ENCODE measurements around the gene S1PR1. TPM values are rescaled to one million over a fixed set of nuclear protein-coding genes. Genes with fewer than 3 reads are reported as not detected.

The S1PR1 gene
- total RNA-seq, 5 donors from 2014 or later (not counting 1 experiment from before 2014, with no cell fraction given), result 178 to 368 (median 354) TPM

DNA sequence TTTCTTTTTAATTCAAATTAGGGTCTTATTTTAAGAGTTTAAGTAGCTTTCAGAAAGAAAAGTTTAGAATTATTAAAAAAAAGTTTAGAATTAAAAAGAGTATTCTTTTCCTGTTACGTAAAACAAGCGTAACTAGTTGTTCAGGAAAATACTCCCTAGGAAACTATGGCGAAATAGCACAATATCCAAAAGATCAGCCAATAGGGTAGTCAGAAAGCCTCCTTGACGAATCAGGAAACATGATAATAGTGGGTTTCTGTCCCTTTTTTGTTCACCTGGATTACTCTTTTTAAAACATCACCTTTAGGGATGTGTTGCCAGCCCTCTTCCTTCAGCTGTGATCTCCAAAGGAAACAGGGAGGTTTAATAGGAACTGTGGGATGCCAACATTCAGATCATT lies 25.2 kb downstream of the S1PR1 start:
- no peak for DNase-seq
- Histone ChIP-seq H3K36me3 (ENCODE audit: control insufficient read depth in 2 of 2, extremely low read depth in 1 of 2, insufficient read depth in 1 of 2, low read length in 1 of 2) (no peaks in the 10 kb centered on the region), H3K4me3 (ENCODE audit: control insufficient read depth in 1 of 2, extremely low read depth in 1 of 2, low read length in 1 of 2) (no peak overlapping the region), H3K4me1 (ENCODE audit: control insufficient read depth in 1 of 2, extremely low read depth in 1 of 2, insufficient read depth in 2 of 2, low read length in 2 of 2) (peaks cover 69 to 72% of the 10 kb centered on the region in 2 experiments), H3K9me3 (no peaks in the 10 kb centered on the region), H3K27me3 (replicated peaks in 1 of 2; ENCODE audit: control insufficient read depth in 2 of 2, extremely low read depth in 1 of 2, insufficient read depth in 2 of 2, low read length in 1 of 2) (no peaks in the 10 kb centered on the region), H3K27ac (ENCODE audit: low read length) (peak overlapping the region; percentile 59)
- no peak for ATAC-seq (replicated peaks in 1 of 4)
- POLR2A ChIA-PET, result interaction anchor here (0.7 to 1.0 kb wide), 4 partner anchors 16 to 828 kb away, joined by 3 to 4 read pairs (median 3); no protein-coding TSS in a partner anchor
- Mint-ChIP-seq H3K4me3 (peak overlapping the region in 2 of 3 donors; percentile 63 to 69), H3K4me1 (peaks cover 89 to 93% (median 90%) of the 10 kb centered on the region in 3 donors), H3K27me3 (no peaks in the 10 kb centered on the region), H3K36me3 (no peaks in the 10 kb centered on the region), H3K27ac (peak overlapping the region; percentile 89 to 92), H3K9me3 (no peaks in the 10 kb centered on the region)
- CTCF ChIA-PET, result interaction anchor here (0.5 to 1.2 kb wide), 4 partner anchors 11 to 27 kb away, joined by 3 to 5 read pairs (median 4); no protein-coding TSS in a partner anchor
- 94% methylated on average over 3 of the region's 4 CpGs for WGBS (ENCODE audit: insufficient coverage)

GRCh38 chr1:101262630-101263348 lies 26.0 kb downstream of the S1PR1 start:
- ATAC-seq (replicated peaks in 1 of 4) (peak; percentile 56 to 81 (median 57)), DNase-seq (peak in 10 of 35 experiments; percentile 9 to 62 (median 22))
- Mint-ChIP-seq H3K27ac (peak overlapping the region; percentile 89 to 92), H3K4me3 (peak overlapping the region; percentile 61 to 69 (median 63)), H3K27me3 (no peaks in the 10 kb centered on the region), H3K36me3 (no peaks in the 10 kb centered on the region), H3K9me3 (peaks cover 0 to 4% (median 0%) of the 10 kb centered on the region in 3 donors), H3K4me1 (peaks cover 89 to 93% (median 90%) of the 10 kb centered on the region in 3 donors)
- no peaks in the 10 kb centered on the region for H3K27me3 ChIP-seq (replicated peaks in 1 of 2; ENCODE audit: control insufficient read depth in 2 of 2, extremely low read depth in 1 of 2, insufficient read depth in 2 of 2, low read length in 1 of 2)
- H3K9me3 ChIP-seq, result no peaks in the 10 kb centered on the region
- ChIA-PET POLR2A (interaction anchor here (0.8 to 1.4 kb wide), 3 partner anchors 10 to 47 kb away, joined by 3 to 8 read pairs (median 3); no protein-coding TSS in a partner anchor), CTCF (interaction anchor here (0.6 to 1.5 kb wide), 11 partner anchors 12 to 824 kb away, joined by 3 to 6 read pairs (median 3); no protein-coding TSS in a partner anchor)
- H3K4me1 ChIP-seq (ENCODE audit: control insufficient read depth in 1 of 2, extremely low read depth in 1 of 2, insufficient read depth in 2 of 2, low read length in 2 of 2), result peaks cover 67 to 70% of the 10 kb centered on the region in 2 experiments
- H3K36me3 ChIP-seq (ENCODE audit: control insufficient read depth in 2 of 2, extremely low read depth in 1 of 2, insufficient read depth in 1 of 2, low read length in 1 of 2), result no peaks in the 10 kb centered on the region
- no peak overlapping the region for H3K4me3 ChIP-seq (ENCODE audit: control insufficient read depth in 1 of 2, extremely low read depth in 1 of 2, low read length in 1 of 2)
- H3K27ac ChIP-seq (ENCODE audit: low read length), result peak overlapping the region; percentile 59
- WGBS (ENCODE audit: insufficient coverage), result 0% methylated on average over 2 of the region's 6 CpGs

GRCh38 chr1:101264697-101265096 lies 27.9 kb downstream of the S1PR1 start:
- H3K4me1 ChIP-seq (ENCODE audit: control insufficient read depth in 1 of 2, extremely low read depth in 1 of 2, insufficient read depth in 2 of 2, low read length in 2 of 2), result peaks cover 59 to 62% of the 10 kb centered on the region in 2 experiments
- Mint-ChIP-seq H3K27ac (peak overlapping the region; percentile 83 to 97), H3K9me3 (peaks cover 0 to 7% (median 0%) of the 10 kb centered on the region in 3 donors), H3K27me3 (no peaks in the 10 kb centered on the region), H3K36me3 (peaks cover 6% of the 10 kb centered on the region), H3K4me1 (peaks cover 80 to 85% (median 84%) of the 10 kb centered on the region in 3 donors), H3K4me3 (peak overlapping the region; percentile 57 to 69 (median 66))
- no CpG with 5 or more reads among the region's 2 CpGs for WGBS (ENCODE audit: insufficient coverage)
- H3K36me3 ChIP-seq (ENCODE audit: control insufficient read depth in 2 of 2, extremely low read depth in 1 of 2, insufficient read depth in 1 of 2, low read length in 1 of 2), result no peaks in the 10 kb centered on the region
- H3K27ac ChIP-seq (ENCODE audit: low read length), result peak overlapping the region; percentile 43
- ChIA-PET CTCF (interaction anchor here in 1 of 2 donors (1.0 kb wide), 1 partner anchor 24 kb away, joined by 5 read pairs; no protein-coding TSS in a partner anchor), POLR2A (interaction anchor here in 1 of 2 donors (0.5 kb wide), 1 partner anchor 26 kb away, joined by 7 read pairs; no protein-coding TSS in a partner anchor)
- ATAC-seq (replicated peaks in 1 of 4) (peak; percentile 76 to 88 (median 84)), DNase-seq (peak in 5 of 35 experiments; percentile 5 to 54 (median 19))
- no peaks in the 10 kb centered on the region for H3K27me3 ChIP-seq (replicated peaks in 1 of 2; ENCODE audit: control insufficient read depth in 2 of 2, extremely low read depth in 1 of 2, insufficient read depth in 2 of 2, low read length in 1 of 2)
- H3K4me3 ChIP-seq (ENCODE audit: control insufficient read depth in 1 of 2, extremely low read depth in 1 of 2, low read length in 1 of 2), result no peak overlapping the region
- H3K9me3 ChIP-seq, result no peaks in the 10 kb centered on the region

GRCh38 chr1:101265684-101266083 lies 28.9 kb downstream of the S1PR1 start:
- ATAC-seq (replicated peaks in 1 of 4), result no peak
- H3K4me3 ChIP-seq (ENCODE audit: control insufficient read depth in 1 of 2, extremely low read depth in 1 of 2, low read length in 1 of 2), result no peak overlapping the region
- no peak for DNase-seq

GRCh38 chr1:101267082-101267481 lies 30.3 kb downstream of the S1PR1 start:
- H3K4me1 Mint-ChIP-seq, result peaks cover 60 to 68% (median 66%) of the 10 kb centered on the region in 3 donors
- Histone ChIP-seq H3K9me3 (no peaks in the 10 kb centered on the region), H3K27ac (ENCODE audit: low read length) (no peak overlapping the region), H3K4me1 (ENCODE audit: control insufficient read depth in 1 of 2, extremely low read depth in 1 of 2, insufficient read depth in 2 of 2, low read length in 2 of 2) (peaks cover 41 to 49% of the 10 kb centered on the region in 2 experiments), H3K36me3 (ENCODE audit: control insufficient read depth in 2 of 2, extremely low read depth in 1 of 2, insufficient read depth in 1 of 2, low read length in 1 of 2) (no peaks in the 10 kb centered on the region), H3K4me3 (ENCODE audit: control insufficient read depth in 1 of 2, extremely low read depth in 1 of 2, low read length in 1 of 2) (no peak overlapping the region), H3K27me3 (replicated peaks in 1 of 2; ENCODE audit: control insufficient read depth in 2 of 2, extremely low read depth in 1 of 2, insufficient read depth in 2 of 2, low read length in 1 of 2) (no peaks in the 10 kb centered on the region)
- no peaks in the 10 kb centered on the region for H3K27me3 Mint-ChIP-seq
- H3K36me3 Mint-ChIP-seq, result peaks cover 6% of the 10 kb centered on the region
- H3K9me3 Mint-ChIP-seq, result peaks cover 0 to 17% (median 3%) of the 10 kb centered on the region in 3 donors
- ATAC-seq (replicated peaks in 1 of 4) (no peak), DNase-seq (no peak)
- no peak overlapping the region for H3K4me3 Mint-ChIP-seq
- ChIA-PET CTCF (interaction anchor here (0.5 to 1.3 kb wide), 4 partner anchors 14 to 24 kb away, joined by 3 to 7 read pairs (median 5); no protein-coding TSS in a partner anchor), POLR2A (interaction anchor here (0.5 to 1.9 kb wide), 4 partner anchors 13 to 57 kb away, joined by 3 to 5 read pairs (median 4); no protein-coding TSS in a partner anchor)
- H3K27ac Mint-ChIP-seq, result peak overlapping the region; percentile 60 to 97
- WGBS (ENCODE audit: insufficient coverage), result no CpG with 5 or more reads among the region's 2 CpGs

More at GRCh38 chr1:101265684-101266083, 28.9 kb downstream of the S1PR1 start:
- Mint-ChIP-seq H3K9me3 (peaks cover 0 to 7% (median 0%) of the 10 kb centered on the region in 3 donors), H3K4me1 (peaks cover 70 to 78% (median 76%) of the 10 kb centered on the region in 3 donors), H3K36me3 (peaks cover 6% of the 10 kb centered on the region), H3K27me3 (no peaks in the 10 kb centered on the region), H3K27ac (peak overlapping the region; percentile 83 to 97), H3K4me3 (peak overlapping the region in 1 of 3 donors; percentile 69)
- no peaks in the 10 kb centered on the region for H3K9me3 ChIP-seq
- 83% methylated on average over 1 of the region's 2 CpGs for WGBS (ENCODE audit: insufficient coverage)
- H3K36me3 ChIP-seq (ENCODE audit: control insufficient read depth in 2 of 2, extremely low read depth in 1 of 2, insufficient read depth in 1 of 2, low read length in 1 of 2), result no peaks in the 10 kb centered on the region
- POLR2A ChIA-PET, result interaction anchor here (0.6 to 0.8 kb wide), 3 partner anchors 13 to 30 kb away, joined by 3 to 11 read pairs (median 3); no protein-coding TSS in a partner anchor
- H3K4me1 ChIP-seq (ENCODE audit: control insufficient read depth in 1 of 2, extremely low read depth in 1 of 2, insufficient read depth in 2 of 2, low read length in 2 of 2), result peaks cover 53 to 55% of the 10 kb centered on the region in 2 experiments
- CTCF ChIA-PET, result interaction anchor here (0.5 to 1.1 kb wide), 5 partner anchors 8 to 342 kb away, joined by 3 read pairs; no protein-coding TSS in a partner anchor
- peak overlapping the region; percentile 43 for H3K27ac ChIP-seq (ENCODE audit: low read length)
- H3K27me3 ChIP-seq (replicated peaks in 1 of 2; ENCODE audit: control insufficient read depth in 2 of 2, extremely low read depth in 1 of 2, insufficient read depth in 2 of 2, low read length in 1 of 2), result no peaks in the 10 kb centered on the region

- Histone ChIP-seq H3K9me3 (no peaks in the 10 kb centered on the region), H3K27me3 (replicated peaks in 1 of 2; ENCODE audit: control insufficient read depth in 2 of 2, extremely low read depth in 1 of 2, insufficient read depth in 2 of 2, low read length in 1 of 2) (no peaks in the 10 kb centered on the region), H3K27ac (ENCODE audit: low read length) (no peak overlapping the region), H3K36me3 (ENCODE audit: control insufficient read depth in 2 of 2, extremely low read depth in 1 of 2, insufficient read depth in 1 of 2, low read length in 1 of 2) (no peaks in the 10 kb centered on the region), H3K4me3 (ENCODE audit: control insufficient read depth in 1 of 2, extremely low read depth in 1 of 2, low read length in 1 of 2) (no peak overlapping the region), H3K4me1 (ENCODE audit: control insufficient read depth in 1 of 2, extremely low read depth in 1 of 2, insufficient read depth in 2 of 2, low read length in 2 of 2) (peaks cover 26 to 33% of the 10 kb centered on the region in 2 experiments)
- 100% methylated on average over 1 of the region's 2 CpGs for WGBS (ENCODE audit: insufficient coverage)
- no peak overlapping the region for H3K4me3 Mint-ChIP-seq
- H3K4me1 Mint-ChIP-seq, result peaks cover 45 to 60% (median 55%) of the 10 kb centered on the region in 3 donors
- no peaks in the 10 kb centered on the region for H3K27me3 Mint-ChIP-seq
- H3K36me3 Mint-ChIP-seq, result peaks cover 10% of the 10 kb centered on the region
- H3K27ac Mint-ChIP-seq, result no peak overlapping the region
- ChIA-PET CTCF (interaction anchor here (0.6 to 1.3 kb wide), 8 partner anchors 17 to 375 kb away, joined by 3 to 9 read pairs (median 4); no protein-coding TSS in a partner anchor), POLR2A (interaction anchor here in 1 of 2 donors (0.5 to 1.9 kb wide), 5 partner anchors 18 to 997 kb away, joined by 4 to 6 read pairs (median 5); no protein-coding TSS in a partner anchor)
- DNase-seq (no peak), ATAC-seq (replicated peaks in 1 of 4) (no peak)
- H3K9me3 Mint-ChIP-seq, result peaks cover 0 to 17% (median 3%) of the 10 kb centered on the region in 3 donors
Measured at GRCh38 chr1:101268893-101269292, 32.1 kb downstream of the S1PR1 start.

Measured in T-cell (primary cell).